Calu3 (cell line): ENCODE measurements around the gene ANXA5. TPM values are rescaled to one million over a fixed set of nuclear protein-coding genes. Genes with fewer than 3 reads are reported as not detected.

Source experiments
- BruUV-seq: library from RNA; stranded (reverse); fragments of 400-500 nt; replicated peaks from 2 replicates; lab custom pipeline; 2021; lab: Mats Ljungman, UMichigan
- CTCF ChIA-PET: fragments of 300-600 bp; sonication (Branson Sonifier 250); formaldehyde crosslinking; loops from one replicate; lab custom pipeline; 2022; ENCODE audit warnings: antibody characterized with exemption; lab: Charles Lee
- DNase-seq: peaks from one replicate; pipeline ENCODE4 v3.0.0; 2022
- H3K27ac Mint-ChIP-seq: one replicate; pipeline ENCODE4 v1.8.0; 2022; ENCODE audit warnings: mixed read lengths; ENCODE audit not compliant: unreplicated experiment
- H3K27me3 Mint-ChIP-seq: one replicate; pipeline ENCODE4 v1.8.0; 2022; ENCODE audit warnings: mixed read lengths; ENCODE audit not compliant: unreplicated experiment
- H3K36me3 Mint-ChIP-seq: one replicate; pipeline ENCODE4 v1.8.0; 2022; ENCODE audit warnings: mild to moderate bottlenecking, moderate library complexity, mixed read lengths; ENCODE audit not compliant: insufficient read depth, unreplicated experiment
- H3K4me1 Mint-ChIP-seq: one replicate; pipeline ENCODE4 v1.8.0; 2022; ENCODE audit warnings: mild to moderate bottlenecking, low read depth, mixed read lengths; ENCODE audit not compliant: unreplicated experiment
- H3K4me3 Mint-ChIP-seq: one replicate; pipeline ENCODE4 v1.8.0; 2022; ENCODE audit warnings: mild to moderate bottlenecking, low read depth, moderate library complexity, mixed read lengths; ENCODE audit not compliant: unreplicated experiment
- H3K9me3 Mint-ChIP-seq: one replicate; pipeline ENCODE4 v1.8.0; 2022; ENCODE audit warnings: low read depth, mixed read lengths; ENCODE audit not compliant: unreplicated experiment
- CTCF ChIP-seq: fragments of 200-600 bp; IDR thresholded peaks from one replicate; pipeline ENCODE4 v1.8.0; 2022; ENCODE audit warnings: antibody characterized with exemption; ENCODE audit not compliant: unreplicated experiment
- intact Hi-C: fragments of 100-400 bp; cut with micrococcal nuclease; formaldehyde crosslinking; loops from one replicate; pipeline ENCODE4 v1.10.0; 2022; ENCODE audit not compliant: unreplicated experiment
- total RNA-seq: library from RNA; stranded (reverse); gene quantifications from 2 replicates; pipeline ENCODE4 v1.2.3, GENCODE V29; 2022

ANXA5 gene
- total RNA-seq, 1 experiment from 2014 or later = 273 TPM

GRCh38 chr4:121651597-121651996 lies 45.2 kb downstream of the ANXA5 start:
- CTCF ChIA-PET = no interaction called here
- intact Hi-C loops = loop anchor here (10.0 kb wide), 1 partner anchor 457 kb away; no protein-coding TSS in a partner anchor
- Mint-ChIP-seq H3K4me3 (no peak overlapping the region), H3K9me3 (no peaks in the 10 kb centered on the region), H3K27me3 (no peaks in the 10 kb centered on the region), H3K4me1 (no peaks in the 10 kb centered on the region), H3K36me3 (no peaks in the 10 kb centered on the region), H3K27ac (no peak overlapping the region)
- no TSS peak for BruUV-seq
- no peak for TF ChIP-seq CTCF
- DNase-seq = no peak

- H3K36me3 Mint-ChIP-seq = no peaks in the 10 kb centered on the region
- H3K27me3 Mint-ChIP-seq = no peaks in the 10 kb centered on the region
- BruUV-seq = no TSS peak
- DNase-seq = no peak
- CTCF ChIA-PET = interaction anchor here (0.5 kb wide), 1 partner anchor 120 kb away, joined by 3 read pairs; no protein-coding TSS in a partner anchor
- H3K9me3 Mint-ChIP-seq = no peaks in the 10 kb centered on the region
- intact Hi-C loops = loop anchor here (10.0 kb wide), 1 partner anchor 456 kb away; no protein-coding TSS in a partner anchor
- H3K4me1 Mint-ChIP-seq = no peaks in the 10 kb centered on the region
- H3K4me3 Mint-ChIP-seq = no peak overlapping the region
- no peak for TF ChIP-seq CTCF
- H3K27ac Mint-ChIP-seq = no peak overlapping the region
Observed at GRCh38 chr4:121650741-121651140, 46.0 kb downstream of the ANXA5 start.

- CTCF ChIA-PET = no interaction called here
- Mint-ChIP-seq H3K27me3 (no peaks in the 10 kb centered on the region), H3K27ac (no peak overlapping the region), H3K9me3 (no peaks in the 10 kb centered on the region), H3K4me3 (no peak overlapping the region), H3K36me3 (no peaks in the 10 kb centered on the region), H3K4me1 (no peaks in the 10 kb centered on the region)
- no TSS peak for BruUV-seq
- intact Hi-C loops = no loop called here
- no peak for TF ChIP-seq CTCF
- no peak for DNase-seq
Observed at GRCh38 chr4:121648516-121648915, 48.3 kb downstream of the ANXA5 start.

GRCh38 chr4:121642876-121643585 lies 53.7 kb downstream of the ANXA5 start:
- H3K27me3 Mint-ChIP-seq = no peaks in the 10 kb centered on the region
- TF ChIP-seq CTCF = no peak
- H3K4me3 Mint-ChIP-seq = no peak overlapping the region
- CTCF ChIA-PET = no interaction called here
- no peak for DNase-seq
- H3K36me3 Mint-ChIP-seq = no peaks in the 10 kb centered on the region
- no peaks in the 10 kb centered on the region for H3K9me3 Mint-ChIP-seq
- no TSS peak for BruUV-seq
- intact Hi-C loops = no loop called here
- H3K4me1 Mint-ChIP-seq = no peaks in the 10 kb centered on the region
- H3K27ac Mint-ChIP-seq = no peak overlapping the region
